Psoas muscle (tissue), 8 donors: ENCODE results near the gene ZNF367. TPM values are rescaled to one million over a fixed set of nuclear protein-coding genes. Genes with fewer than 3 reads are reported as not detected.

Experiments
- ATAC-seq, 4 donors: fragments of 200-7000 bp; cut with Tn5 transposase; one replicate each; pipeline ENCODE4 v1.9.1; 2020; ENCODE audit warnings: moderate library complexity in 3 of 4, mild to moderate bottlenecking in 2 of 4
- DNase-seq, 2 donors: peaks; one replicate each; pipeline ENCODE4 v3.0.0-alpha.2; 2020
- H3K27ac ChIP-seq: fragments of 200-600 bp; one replicate; pipeline ENCODE4 v1.8.0; 2022
- H3K27me3 ChIP-seq, 3 donors: fragments of 200-600 bp in 1 of 3; one replicate each; pipeline versions ENCODE4 v1.6.1 to v1.8.0; 2013 to 2022; ENCODE audit warnings: low read length in 2 of 3, mild to moderate bottlenecking in 2 of 3, moderate library complexity in 1 of 3; ENCODE audit not compliant: insufficient read depth in 3 of 3
- H3K36me3 ChIP-seq, 2 donors: fragments of 200-600 bp in 1 of 2; one replicate each; pipeline versions ENCODE4 v1.6.1 to v1.8.0; 2013 to 2022; ENCODE audit warnings: low read depth in 1 of 2, mild to moderate bottlenecking in 1 of 2, moderate library complexity in 1 of 2; ENCODE audit not compliant: insufficient read depth in 1 of 2
- H3K4me1 ChIP-seq: fragments of 200-600 bp; one replicate; pipeline ENCODE4 v1.8.0; 2022
- H3K4me3 ChIP-seq: fragments of 200-600 bp; one replicate; pipeline ENCODE4 v1.8.0; 2022; ENCODE audit warnings: mild to moderate bottlenecking
- H3K9me3 ChIP-seq: fragments of 200-600 bp; one replicate; pipeline ENCODE4 v1.8.0; 2022
- CTCF ChIP-seq: fragments of 200-600 bp; IDR thresholded peaks from one replicate; pipeline ENCODE4 v1.8.0; 2022; ENCODE audit warnings: antibody characterized with exemption
- WGBS, 3 donors: extraction: QIAGEN DNeasy Blood & Tissue Kit; methylation state at CpG; one replicate each; pipeline versions ENCODE4 v1.1.6 to v1.1.7; 2013; 5-methylcytosine and 5-hydroxymethylcytosine counted together
- intact Hi-C, 2 donors: fragments of 100-400 bp; cut with DNase I; formaldehyde crosslinking; loops; one replicate each; pipeline versions ENCODE4 v1.11.0 to v1.14.2; 2022
- polyA plus RNA-seq, 3 donors: library from polyadenylated mRNA; stranded (reverse); fragments of 200-250 nt; gene quantifications; one replicate each; pipeline ENCODE4 v1.2.3, GENCODE V29; 2013
- total RNA-seq, 4 donors: library from RNA; stranded (reverse); fragmentation: NEBNext Ultra II Directional in 2 of 4; extraction: Animal tissue kit (Norgen Biotek cat#: 25700) in 2 of 4; gene quantifications; one replicate each; pipeline versions ENCODE4 v1.2.1 to v1.2.4, GENCODE V29; 2021 to 2023
- donor health status: healthy with polysubstance abuse.
- donor health status: DM: no; HTN: no; CAD: no; lungs with moderate emphysema.
- donor health status: Bipolar disorder and iron deficiency.
- donor health status: healthy.
- donor health status: DM: yes; HTN: yes; CAD: no.
- donor health status: DM: no; HTN: no; CAD: no.
- donor health status: DM: no; HTN: no; CAD: no.
- donor health status: DM: yes; HTN: yes; CAD: no.

Gene ZNF367
- total and polyA plus RNA-seq, 7 donors = 0.69 to 3.3 (median 1.4) TPM

- DNase-seq = no peak
- no peaks in the 10 kb centered on the region for H3K27me3 ChIP-seq
- H3K27ac ChIP-seq = no peak overlapping the region
- intact Hi-C loops = no loop called here
- no peaks in the 10 kb centered on the region for H3K4me1 ChIP-seq
- TF ChIP-seq CTCF = no peak
- no peak for ATAC-seq
- no peaks in the 10 kb centered on the region for H3K36me3 ChIP-seq
- H3K4me3 ChIP-seq = no peak overlapping the region
- peaks cover 8% of the 10 kb centered on the region for H3K9me3 ChIP-seq
These were observed 17.8 kb downstream of the ZNF367 start for GRCh38 chr9:96400132-96400910.

GRCh38 chr9:96399325-96399633, 18.9 kb downstream of the ZNF367 start:
- Histone ChIP-seq H3K27ac (no peak overlapping the region), H3K4me1 (no peaks in the 10 kb centered on the region)
- WGBS, 3 donors = 88 to 96% (median 91%) methylated on average over 3 of the region's 3 CpGs

GRCh38 chr9:96398582-96399324, 19.4 kb downstream of the ZNF367 start:
- Histone ChIP-seq H3K27ac (no peak overlapping the region), H3K9me3 (peaks cover 8% of the 10 kb centered on the region), H3K4me1 (no peaks in the 10 kb centered on the region), H3K27me3 (no peaks in the 10 kb centered on the region), H3K36me3 (no peaks in the 10 kb centered on the region), H3K4me3 (no peak overlapping the region)
- intact Hi-C loops = no loop called here
- DNase-seq = no peak
- WGBS, 3 donors = 71 to 75% (median 73%) methylated on average over 3 of the region's 3 CpGs
- ATAC-seq = no peak
- TF ChIP-seq CTCF = no peak

More at GRCh38 chr9:96399325-96399633, 18.9 kb downstream of the ZNF367 start:
- intact Hi-C loops = no loop called here
- H3K36me3 ChIP-seq = no peaks in the 10 kb centered on the region
- H3K27me3 ChIP-seq = no peaks in the 10 kb centered on the region
- no peak for TF ChIP-seq CTCF
- peaks cover 8% of the 10 kb centered on the region for H3K9me3 ChIP-seq
- no peak overlapping the region for H3K4me3 ChIP-seq
- ATAC-seq (no peak), DNase-seq (no peak)

- no peaks in the 10 kb centered on the region for H3K36me3 ChIP-seq
- intact Hi-C loops = no loop called here
- H3K9me3 ChIP-seq = peaks cover 6% of the 10 kb centered on the region
- TF ChIP-seq CTCF = no peak
- DNase-seq (no peak), ATAC-seq (no peak)
- no peak overlapping the region for H3K27ac ChIP-seq
- no peak overlapping the region for H3K4me3 ChIP-seq
- WGBS, 3 donors = 89 to 96% (median 92%) methylated on average over 2 of the region's 2 CpGs
- no peaks in the 10 kb centered on the region for H3K27me3 ChIP-seq
- H3K4me1 ChIP-seq = no peaks in the 10 kb centered on the region
These were observed 22.2 kb downstream of the ZNF367 start for GRCh38 chr9:96395964-96396363.
